Gastrocnemius medialis (tissue), 4 donors: ENCODE data around the gene UNCX.

Experiments used
- POLR2A ChIP-seq, 2 donors: fragments of 450-650 bp; IDR thresholded peaks; one replicate each; pipeline ENCODE4 v1.6.1; 2017; ENCODE audit warnings: antibody characterized with exemption in 2 of 2, mild to moderate bottlenecking in 2 of 2, moderate library complexity in 2 of 2
- TF ChIP-seq, protein P1 (sequence below), 5 experiments: fragments of 450-650 bp in 3 of 5; fragments of 200-600 bp in 2 of 5; sonication (generic) in 2 of 5; IDR thresholded peaks in 4 of 5; conservative IDR thresholded peaks in 1 of 5; 1 replicate in 4 of 5; 2 replicates in 1 of 5; pipeline ENCODE4 v1.5.1; 2016 to 2019; ENCODE audit warnings: antibody characterized with exemption in 5 of 5, mild to moderate bottlenecking in 3 of 5, moderate library complexity in 3 of 5

DNA sequence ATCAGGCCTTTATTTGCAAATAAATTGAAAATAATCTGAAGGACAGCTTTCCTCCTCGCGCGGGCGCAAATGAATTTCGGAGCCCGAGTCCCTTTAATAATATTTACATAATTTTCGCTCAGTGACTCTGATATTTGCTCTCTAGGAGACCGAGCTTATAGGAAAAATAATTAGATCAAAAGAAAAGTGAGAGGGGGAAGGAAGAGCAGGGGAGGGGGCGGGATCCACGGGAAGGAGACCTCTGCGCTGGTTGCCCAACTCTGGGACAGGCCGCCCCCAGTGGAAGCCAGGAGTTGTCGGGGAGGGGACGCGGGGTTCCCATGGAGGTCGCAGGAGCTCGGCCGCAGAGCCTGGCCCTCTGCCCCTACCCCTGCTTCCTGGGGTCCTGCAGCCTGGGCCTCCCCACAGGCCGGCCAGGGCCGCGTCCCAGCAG is 5.8 kb downstream of the UNCX start:
- TF ChIP-seq, protein P1, sequence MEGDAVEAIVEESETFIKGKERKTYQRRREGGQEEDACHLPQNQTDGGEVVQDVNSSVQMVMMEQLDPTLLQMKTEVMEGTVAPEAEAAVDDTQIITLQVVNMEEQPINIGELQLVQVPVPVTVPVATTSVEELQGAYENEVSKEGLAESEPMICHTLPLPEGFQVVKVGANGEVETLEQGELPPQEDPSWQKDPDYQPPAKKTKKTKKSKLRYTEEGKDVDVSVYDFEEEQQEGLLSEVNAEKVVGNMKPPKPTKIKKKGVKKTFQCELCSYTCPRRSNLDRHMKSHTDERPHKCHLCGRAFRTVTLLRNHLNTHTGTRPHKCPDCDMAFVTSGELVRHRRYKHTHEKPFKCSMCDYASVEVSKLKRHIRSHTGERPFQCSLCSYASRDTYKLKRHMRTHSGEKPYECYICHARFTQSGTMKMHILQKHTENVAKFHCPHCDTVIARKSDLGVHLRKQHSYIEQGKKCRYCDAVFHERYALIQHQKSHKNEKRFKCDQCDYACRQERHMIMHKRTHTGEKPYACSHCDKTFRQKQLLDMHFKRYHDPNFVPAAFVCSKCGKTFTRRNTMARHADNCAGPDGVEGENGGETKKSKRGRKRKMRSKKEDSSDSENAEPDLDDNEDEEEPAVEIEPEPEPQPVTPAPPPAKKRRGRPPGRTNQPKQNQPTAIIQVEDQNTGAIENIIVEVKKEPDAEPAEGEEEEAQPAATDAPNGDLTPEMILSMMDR (IDR thresholded peaks at IDR 0.05 in 4 of 5, conservative IDR thresholded peaks at IDR 0.05 in 1 of 5): no peak
- no peak for TF ChIP-seq POLR2A (IDR thresholded peaks at IDR 0.05)
